Stimulated activated CD8-positive, alpha-beta memory T cell treated with anti-CD3 and anti-CD28 coated beads, Interleukin-12 subunit alpha, Interleukin-12 subunit beta, amount 100 ng/mL, for 24 hours (primary cell): ENCODE results near the gene NRCAM.
"Not testable (repeated sequence)": the region's sequence is repeated elsewhere in the genome, so short reads cannot be mapped to it uniquely, and the experiment has no call there.

Source experiments
- DNase-seq: peaks from one replicate; pipeline ENCODE4 v3.0.0-alpha.2; 2020; ENCODE audit errors: extremely low read depth

NRCAM gene

GRCh38 chr7:108282427-108282996 is 173.7 kb downstream of the NRCAM start:
- no peak for DNase-seq

- DNase-seq = no peak
Measured at GRCh38 chr7:108280136-108280535, 176.1 kb downstream of the NRCAM start.

- DNase-seq = no peak
Measured at GRCh38 chr7:108278776-108279175, 177.5 kb downstream of the NRCAM start.

- no peak for DNase-seq
Measured at GRCh38 chr7:108278281-108278680, 178.0 kb downstream of the NRCAM start.

- not testable (repeated sequence) for DNase-seq
Measured at GRCh38 chr7:108274447-108274846, 181.8 kb downstream of the NRCAM start.

- DNase-seq = not testable (repeated sequence)
Measured at GRCh38 chr7:108272891-108273290, 183.3 kb downstream of the NRCAM start.

GRCh38 chr7:108270385-108271015 is 185.7 kb downstream of the NRCAM start:
- no peak for DNase-seq

GRCh38 chr7:108268200-108268820 is 187.9 kb downstream of the NRCAM start:
- no peak for DNase-seq

- no peak for DNase-seq
Measured at GRCh38 chr7:108267615-108268014, 188.6 kb downstream of the NRCAM start.

- no peak for DNase-seq
Measured at GRCh38 chr7:108266491-108266890, 189.7 kb downstream of the NRCAM start.

GRCh38 chr7:108266035-108266434 is 190.2 kb downstream of the NRCAM start:
- no peak for DNase-seq

- no peak for DNase-seq
Measured at GRCh38 chr7:108265007-108265406, 191.2 kb downstream of the NRCAM start.

GRCh38 chr7:108263425-108263824 is 192.8 kb downstream of the NRCAM start:
- DNase-seq = no peak

- no peak for DNase-seq
Measured at GRCh38 chr7:108261560-108262255, 194.5 kb downstream of the NRCAM start.

- not testable (repeated sequence) for DNase-seq
Measured at GRCh38 chr7:108259447-108259846, 196.8 kb downstream of the NRCAM start.

GRCh38 chr7:108257954-108258353 is 198.3 kb downstream of the NRCAM start:
- no peak for DNase-seq

- DNase-seq = no peak
Measured at GRCh38 chr7:108254259-108254658, 202.0 kb downstream of the NRCAM start.

- DNase-seq = no peak
Measured at GRCh38 chr7:108253275-108254044, 202.8 kb downstream of the NRCAM start.

GRCh38 chr7:108252177-108252576 is 204.1 kb downstream of the NRCAM start:
- no peak for DNase-seq

GRCh38 chr7:108251700-108252099 is 204.5 kb downstream of the NRCAM start:
- DNase-seq = no peak

GRCh38 chr7:108249453-108249852 is 206.8 kb downstream of the NRCAM start:
- DNase-seq = no peak

GRCh38 chr7:108248821-108249220 is 207.4 kb downstream of the NRCAM start:
- no peak for DNase-seq
